Measurements from ENCODE around the gene ORAI2.
"Not testable (repeated sequence)": the region's sequence is repeated elsewhere in the genome, so short reads cannot be mapped to it uniquely, and the experiment has no call there.

ORAI2 gene

GRCh38 chr7:102433219-102434038, at the start of gene ORAI2:
Gene ORAI2, plus strand, starts transcription at chr7:102433575. Its CDS starts 5,382 bp downstream, at chr7:102438957.
- peak; percentile 78 for DNase-seq

DNA sequence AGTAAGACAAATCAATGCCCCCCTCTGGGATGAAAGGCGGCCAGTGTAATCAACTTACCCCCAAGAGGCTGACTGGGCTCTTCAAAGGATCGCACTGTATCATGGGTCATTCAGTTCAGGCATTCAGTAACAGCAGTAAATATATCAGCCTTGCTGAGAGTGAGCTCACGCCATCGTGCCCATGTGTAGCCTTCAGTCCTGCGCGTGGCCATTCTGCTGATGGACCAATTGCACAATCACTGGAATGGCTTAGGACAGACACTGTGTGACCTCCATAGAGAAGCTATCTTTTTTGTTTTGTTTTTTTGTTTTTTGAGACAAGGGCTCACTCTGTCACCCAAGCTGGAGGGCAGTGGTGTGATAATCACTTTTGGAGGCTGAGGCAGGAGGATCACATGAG, 46.3 kb upstream of the ORAI2 start:
- no peak for DNase-seq

- no peak for DNase-seq
These were observed 43.6 kb upstream of the ORAI2 start for GRCh38 chr7:102389810-102390209.

- DNase-seq = peak; percentile 92
These were observed 42.5 kb upstream of the ORAI2 start for GRCh38 chr7:102390697-102391484.

DNA sequence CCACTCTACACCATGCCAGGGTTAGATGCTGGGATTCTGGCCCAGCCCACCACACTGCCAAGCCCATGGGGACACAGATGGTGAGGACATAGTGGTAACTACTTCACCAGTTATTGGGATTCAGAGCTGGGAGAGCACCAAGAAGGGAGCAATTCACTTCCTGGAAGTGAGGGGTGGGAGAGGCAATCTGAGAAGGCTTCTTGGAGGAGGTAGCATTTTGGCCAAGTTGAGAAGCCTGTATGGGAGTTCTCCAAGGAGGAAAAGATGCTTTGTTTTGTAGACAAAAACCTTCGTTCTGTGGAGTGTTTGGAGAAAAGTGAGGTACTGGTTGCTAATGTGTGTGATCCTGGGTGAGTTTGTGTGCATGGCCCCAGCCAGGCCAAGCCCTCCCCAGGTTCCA, 41.0 kb upstream of the ORAI2 start:
- DNase-seq = no peak

DNA sequence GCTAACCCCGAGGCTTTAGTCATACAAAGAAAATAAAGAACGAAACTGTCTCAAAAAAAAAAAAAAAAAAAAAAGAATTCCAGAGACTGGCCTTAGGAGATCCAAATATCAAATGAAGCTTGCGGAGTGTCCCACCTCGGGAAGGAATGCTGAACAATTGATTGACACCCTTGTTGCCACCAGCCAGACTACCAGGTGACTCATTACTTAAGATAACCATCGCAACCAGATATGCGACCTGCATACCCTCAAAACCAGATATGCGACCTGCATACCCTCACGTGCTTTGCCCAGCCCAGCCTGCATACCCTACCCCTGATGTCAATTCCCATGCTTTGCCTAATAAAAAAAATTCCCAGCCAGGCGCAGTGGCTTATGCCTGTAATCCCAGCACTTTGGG, 39.9 kb upstream of the ORAI2 start:
- DNase-seq = no peak

GRCh38 chr7:102395592-102395872, 37.8 kb upstream of the ORAI2 start:
- DNase-seq = no peak

- peak; percentile 95 for DNase-seq
These were observed 37.3 kb upstream of the ORAI2 start, which contains the start of gene PRKRIP1 for GRCh38 chr7:102395873-102396709. Gene PRKRIP1, plus strand, starts transcription at chr7:102396363. Its CDS starts 49 bp downstream, at chr7:102396412.

DNA sequence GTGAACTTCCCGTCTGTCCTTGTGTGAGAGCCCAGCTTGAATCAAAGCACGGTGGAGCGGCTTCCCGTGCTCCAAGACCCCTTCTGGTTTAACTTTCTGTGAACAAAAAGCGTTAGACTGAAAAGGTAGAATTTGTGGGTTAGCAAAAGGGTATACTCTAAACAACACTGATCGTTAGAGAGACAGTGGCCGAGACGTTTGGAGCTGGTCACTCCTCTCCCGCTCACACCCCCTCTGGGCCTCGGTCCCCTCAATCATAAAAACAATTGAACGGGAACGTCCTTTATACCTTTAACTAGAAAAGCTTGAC, 36.7 kb upstream of the ORAI2 start:
- no peak for DNase-seq

DNA sequence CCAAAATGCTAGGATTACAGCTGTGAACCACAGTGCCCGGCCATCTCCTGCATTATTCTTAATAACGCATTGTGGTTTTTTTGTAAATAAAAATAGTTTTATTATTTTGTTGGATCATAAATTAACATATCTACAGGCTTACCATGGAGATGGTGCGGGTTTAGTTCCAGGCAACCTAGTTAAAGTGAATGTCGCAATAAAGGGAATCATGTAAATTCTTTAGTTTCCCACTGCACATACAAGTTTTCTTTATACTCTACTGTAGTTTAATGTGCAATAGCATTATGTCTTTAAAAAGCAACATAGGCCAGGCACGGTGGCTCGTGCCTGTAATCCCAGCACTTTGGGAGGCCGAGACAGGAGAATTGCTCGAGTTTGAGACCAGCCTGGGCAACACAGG, 34.8 kb upstream of the ORAI2 start:
- no peak for DNase-seq

DNA sequence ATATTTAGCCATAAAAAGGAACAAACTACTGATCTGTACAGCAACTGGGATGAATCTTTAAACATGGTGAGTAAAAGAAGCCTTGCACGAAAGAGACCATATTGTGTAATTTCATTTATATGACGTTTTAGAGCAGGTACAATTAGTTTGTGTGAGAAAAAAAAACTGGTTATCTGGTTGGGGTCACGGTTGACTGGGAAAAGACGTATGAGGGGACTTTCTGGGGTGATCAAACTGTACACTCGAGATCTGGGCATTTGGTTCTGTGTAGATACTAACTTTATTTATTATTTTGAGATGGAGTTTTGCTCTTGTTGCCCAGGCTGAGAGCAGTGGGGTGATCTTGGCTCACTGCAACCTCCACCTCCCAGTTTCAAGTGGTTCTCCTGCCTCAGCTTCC, 33.0 kb upstream of the ORAI2 start:
- DNase-seq = no peak

- DNase-seq = peak; percentile 15
These were observed 29.8 kb upstream of the ORAI2 start for GRCh38 chr7:102403563-102403962.

GRCh38 chr7:102404005-102404861, 29.1 kb upstream of the ORAI2 start:
- peak; percentile 72 for DNase-seq

- not testable (repeated sequence) for DNase-seq
These were observed 28.6 kb upstream of the ORAI2 start for GRCh38 chr7:102404862-102405188.

GRCh38 chr7:102407910-102408309, 25.5 kb upstream of the ORAI2 start:
- no peak for DNase-seq

DNA sequence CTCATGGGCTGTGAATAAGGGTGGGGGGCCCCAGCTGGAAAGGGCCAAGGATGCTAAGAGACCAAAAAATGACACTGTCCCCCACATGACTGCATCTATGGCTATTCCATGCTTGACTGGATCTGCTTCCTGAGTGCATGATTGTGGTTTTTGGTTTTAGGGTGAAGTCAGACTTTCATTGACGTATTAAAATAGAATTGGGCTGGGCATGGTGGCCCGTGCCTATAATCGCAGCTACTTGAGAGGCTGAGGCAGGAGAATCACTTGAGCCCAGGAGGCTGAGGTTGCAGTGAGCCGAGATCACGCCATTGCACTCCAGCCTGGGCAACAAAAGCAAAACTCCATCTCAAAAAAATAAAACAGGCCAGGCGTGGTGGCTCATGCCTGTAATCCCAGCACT, 24.8 kb upstream of the ORAI2 start:
- DNase-seq = not testable (repeated sequence)

DNA sequence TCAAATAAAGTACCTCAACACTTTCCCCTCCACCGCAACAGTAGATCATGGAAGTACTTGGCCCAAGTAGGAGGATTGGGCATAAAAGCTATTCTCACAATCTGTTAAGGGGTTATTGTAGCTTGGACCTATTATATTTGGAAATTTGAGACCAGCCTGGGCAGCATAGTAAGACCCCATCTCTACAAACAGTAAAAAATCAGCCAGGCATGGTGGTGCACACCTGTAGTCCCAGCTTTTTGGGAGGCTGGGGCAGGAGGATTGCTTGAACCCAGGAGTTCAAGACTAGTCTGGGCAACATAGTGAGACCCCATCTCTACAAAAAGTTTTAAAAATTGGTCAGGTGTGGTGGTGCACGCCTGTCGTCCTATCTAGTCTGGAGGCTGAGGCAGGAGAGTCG, 24.0 kb upstream of the ORAI2 start:
- no peak for DNase-seq

DNA sequence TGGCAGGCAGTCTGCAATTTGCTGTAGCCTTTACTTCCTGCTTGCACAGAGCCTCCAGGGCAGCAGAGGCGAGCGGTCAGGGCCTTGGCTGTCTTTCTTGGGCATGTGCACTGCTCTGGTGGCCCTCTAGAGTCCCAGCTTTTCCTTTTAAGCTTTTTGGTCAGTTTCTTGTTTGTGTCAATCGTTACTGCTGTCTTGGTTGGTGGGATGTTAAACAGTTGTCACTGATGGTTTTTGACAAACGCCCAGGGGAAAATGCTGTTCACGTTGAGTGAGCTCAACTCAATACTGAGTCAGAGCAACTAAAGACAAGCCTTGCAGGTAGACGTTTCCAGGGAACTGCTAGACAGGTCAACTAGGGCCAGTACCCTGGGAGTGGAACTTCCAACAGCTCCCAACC, 23.3 kb upstream of the ORAI2 start:
- DNase-seq = no peak

DNA sequence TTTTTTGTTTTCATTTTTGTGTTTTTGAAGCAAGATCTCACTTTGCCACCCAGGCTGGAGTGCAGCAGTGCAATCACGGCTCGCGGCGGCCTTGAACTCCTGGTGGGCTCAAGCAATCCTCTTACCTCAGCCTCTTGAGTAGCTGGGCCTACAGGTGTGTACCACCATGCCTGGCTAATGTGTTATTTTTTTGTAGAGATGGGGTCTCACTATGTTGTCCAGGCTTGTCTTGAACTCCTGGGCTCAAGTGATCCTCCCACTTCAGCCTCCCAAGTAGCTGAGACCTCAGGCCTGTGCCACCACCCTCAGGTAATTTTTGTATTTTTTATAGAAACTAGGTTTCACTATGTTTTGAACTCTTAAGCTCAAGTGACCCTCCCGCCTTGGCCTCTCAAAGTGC, 22.5 kb upstream of the ORAI2 start:
- DNase-seq = no peak

DNA sequence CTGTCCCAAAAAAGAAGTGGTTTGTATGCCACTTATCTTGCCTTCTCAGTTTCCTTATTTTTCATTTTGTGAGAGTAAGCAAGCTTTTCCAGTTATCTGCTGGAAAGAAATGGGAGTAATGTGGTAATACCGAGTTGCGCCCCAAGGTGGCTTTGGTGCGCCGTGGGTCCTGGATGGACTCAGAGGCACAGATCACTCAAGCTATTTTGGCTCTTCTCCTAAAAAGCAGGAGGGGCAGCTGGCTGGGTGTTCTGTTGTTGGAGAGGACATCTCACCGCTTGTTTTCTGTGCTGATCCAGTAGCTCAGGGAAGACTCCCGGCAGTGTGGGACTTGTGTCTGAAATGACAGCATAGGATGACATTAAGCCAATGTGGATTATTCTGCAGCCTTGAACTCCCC, 20.8 kb upstream of the ORAI2 start:
- peak; percentile 42 for DNase-seq

GRCh38 chr7:102413091-102413490, 20.3 kb upstream of the ORAI2 start:
- no peak for DNase-seq

DNA sequence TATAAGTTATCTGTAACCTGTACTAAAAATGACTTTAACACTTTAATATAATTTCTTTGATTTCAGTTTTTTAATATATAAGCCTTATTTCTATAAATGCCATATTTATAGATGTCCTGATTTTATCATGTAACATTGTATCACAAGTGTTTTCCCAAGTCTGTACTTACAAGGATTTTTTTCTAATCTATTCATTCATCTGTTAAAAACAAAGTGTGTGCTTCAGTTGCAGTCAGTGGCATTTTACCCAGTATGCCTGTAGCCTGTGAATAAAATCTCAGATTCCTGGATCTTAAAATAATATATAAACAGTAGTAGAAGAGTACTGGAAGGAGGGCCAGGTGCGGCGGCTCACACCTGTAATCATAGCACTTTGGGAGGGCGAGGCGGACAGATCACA, 19.8 kb upstream of the ORAI2 start:
- DNase-seq = no peak

DNA sequence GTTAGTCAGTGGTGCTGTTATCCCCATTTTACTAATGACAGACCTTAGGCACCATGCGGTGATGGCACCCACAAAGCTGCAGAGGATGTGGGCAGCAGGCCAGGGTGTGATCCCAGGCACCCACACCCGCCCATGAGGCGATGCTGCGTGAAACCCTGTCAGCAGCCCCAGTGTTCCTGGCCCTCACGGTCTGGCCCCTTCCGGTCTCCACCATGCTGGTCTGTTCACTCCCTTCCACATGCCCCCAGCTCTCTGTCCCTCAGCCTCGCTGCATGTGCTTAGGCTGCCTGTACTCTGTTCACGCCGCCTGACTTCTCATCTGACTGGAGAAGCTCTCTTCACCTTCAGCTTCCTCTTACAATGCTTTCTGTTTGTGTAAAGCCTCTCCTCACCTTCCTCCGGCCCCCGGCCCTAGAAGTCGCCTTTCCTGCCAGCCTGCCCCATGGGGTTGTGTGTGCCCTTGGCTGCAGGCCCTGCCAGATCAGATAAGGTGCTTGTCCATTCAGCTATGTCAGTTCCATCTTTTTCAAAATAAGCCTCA, 17.6 kb upstream of the ORAI2 start:
- no peak for DNase-seq
